HUES64 (cell line): ENCODE measurements around the gene RBMS3.

Experiments used
- H3K27ac ChIP-seq: 2 replicates; pipeline ENCODE4 v1.7.0; 2013; ENCODE audit warnings: low read depth, low read length, inconsistent platforms
- H3K27me3 ChIP-seq: 2 replicates; pipeline ENCODE4 v1.6.1; 2013; ENCODE audit warnings: mild to moderate bottlenecking, low read length; ENCODE audit not compliant: insufficient read depth
- H3K36me3 ChIP-seq: 2 replicates; pipeline ENCODE4 v1.6.1; 2013; ENCODE audit warnings: mild to moderate bottlenecking, low read length; ENCODE audit not compliant: insufficient read depth
- H3K4me1 ChIP-seq: 2 replicates; pipeline ENCODE4 v1.6.1; 2013; ENCODE audit warnings: mild to moderate bottlenecking, low read length, moderate library complexity; ENCODE audit not compliant: insufficient read depth
- H3K4me3 ChIP-seq: 2 replicates; pipeline ENCODE4 v1.5.1; 2013; ENCODE audit warnings: mild to moderate bottlenecking, low read length, moderate library complexity
- H3K9ac ChIP-seq: 2 replicates; pipeline ENCODE4 v1.6.1; 2013; ENCODE audit warnings: mild to moderate bottlenecking, low read depth, low read length
- H3K9me3 ChIP-seq: 2 replicates; pipeline ENCODE4 v1.6.1; 2013; ENCODE audit warnings: low read depth, low read length; ENCODE audit not compliant: insufficient read depth
- WGBS: fragments of 150-250, 120-280 bp; methylation state at CpG from one replicate; pipeline ENCODE4 v1.1.7; 2013; ENCODE audit warnings: missing lambda C conversion rate; 5-methylcytosine and 5-hydroxymethylcytosine counted together

Gene RBMS3

DNA sequence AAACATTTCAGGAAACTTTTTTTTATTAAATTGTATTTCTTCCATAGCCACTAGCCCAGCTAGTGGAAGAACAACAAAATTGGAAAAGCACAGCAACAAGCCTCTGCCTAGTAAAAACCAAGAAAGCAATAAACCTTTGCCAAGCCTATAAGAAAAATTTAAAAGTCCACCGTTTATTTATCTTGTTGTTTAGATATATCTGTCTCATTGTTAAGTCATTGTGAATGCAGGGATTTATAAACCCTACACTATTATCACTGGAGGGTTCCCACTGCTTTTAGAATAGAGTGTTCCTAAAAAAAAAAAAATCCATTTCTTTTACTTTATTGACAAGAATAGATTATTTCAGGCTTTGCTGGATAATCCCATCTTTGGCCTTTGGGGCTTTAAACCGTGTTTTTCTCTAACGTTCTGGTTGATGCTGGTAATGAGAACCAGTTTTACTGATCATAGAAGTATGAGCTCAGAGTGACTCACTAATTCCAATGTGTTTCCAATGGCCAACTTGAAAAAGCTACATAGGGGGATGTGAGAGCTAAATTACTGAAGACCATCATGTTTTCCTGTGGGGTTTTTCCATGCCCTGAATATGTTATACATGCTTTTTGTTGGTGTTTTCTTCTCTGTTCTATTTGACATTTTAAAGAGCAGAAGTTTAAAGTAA, 634.1 kb downstream of the RBMS3 start:
- Histone ChIP-seq H3K4me3 (no peak overlapping the region), H3K9ac (no peak overlapping the region), H3K9me3 (no peaks in the 10 kb centered on the region), H3K27ac (no peak overlapping the region), H3K4me1 (no peaks in the 10 kb centered on the region; the same call in 1 of the 2 replicates), H3K27me3 (no peaks in the 10 kb centered on the region), H3K36me3 (no peaks in the 10 kb centered on the region)
- WGBS: 70% methylated on average over 2 of the region's 3 CpGs

DNA sequence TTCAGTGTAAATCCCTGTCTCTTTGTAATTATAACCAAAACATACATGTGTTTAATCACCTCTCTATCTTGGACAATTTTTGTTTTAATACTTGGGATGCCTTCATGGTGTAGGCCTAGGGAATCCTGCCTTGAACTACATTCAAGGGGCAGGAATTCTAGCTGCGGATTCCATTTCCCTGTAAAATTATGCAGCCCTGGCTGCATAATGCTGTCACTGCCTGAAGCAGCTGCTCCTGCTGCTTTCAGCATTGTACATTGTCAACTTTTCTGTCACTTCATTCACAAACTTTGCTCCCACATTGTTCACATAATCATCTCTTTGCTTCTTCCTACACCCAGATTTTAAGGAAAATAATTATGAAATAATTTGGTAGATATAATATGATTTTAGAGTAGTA, 638.7 kb downstream of the RBMS3 start:
- Histone ChIP-seq H3K27me3 (no peaks in the 10 kb centered on the region), H3K27ac (no peak overlapping the region), H3K9ac (no peak overlapping the region), H3K9me3 (no peaks in the 10 kb centered on the region), H3K4me3 (no peak overlapping the region), H3K36me3 (no peaks in the 10 kb centered on the region), H3K4me1 (no peaks in the 10 kb centered on the region; the same call in 1 of the 2 replicates)
- 78% methylated on average over 1 of the region's 1 CpG for WGBS

DNA sequence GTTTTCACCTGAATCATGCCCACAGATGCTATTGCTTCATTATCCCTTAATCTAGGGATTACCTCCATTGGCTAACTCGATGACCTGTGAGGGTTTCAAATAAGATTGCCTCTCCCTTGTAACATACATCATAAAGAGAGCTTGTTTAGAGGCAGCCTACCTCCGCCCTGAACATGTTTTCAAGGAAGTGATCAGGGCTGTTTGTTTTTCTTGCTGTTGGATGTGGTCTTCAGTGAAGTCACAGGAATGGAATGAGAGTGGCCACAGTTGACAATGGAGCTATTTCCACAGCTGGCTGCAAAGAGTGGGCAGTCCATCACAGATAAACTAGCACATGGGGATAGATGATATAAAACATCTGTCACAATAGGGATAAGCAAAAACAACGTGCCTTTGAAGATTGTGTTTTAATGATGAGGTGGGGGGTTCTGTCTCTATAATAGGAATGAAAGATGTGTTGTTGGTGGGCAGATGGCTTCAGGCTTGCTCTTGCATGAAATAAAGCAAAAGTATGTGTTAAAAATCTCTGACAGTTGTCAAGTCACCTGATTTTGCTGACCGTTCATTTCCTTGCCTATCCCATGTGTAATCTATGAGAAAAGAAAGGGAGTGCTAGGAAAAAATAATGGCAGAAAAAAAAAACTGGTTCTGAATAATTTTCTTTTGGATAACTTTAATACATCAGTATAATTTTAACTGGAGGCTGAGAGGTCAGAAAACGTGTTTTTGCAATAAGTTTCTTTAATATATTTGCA, 642.3 kb downstream of the RBMS3 start:
- 86% methylated on average over 4 of the region's 5 CpGs for WGBS
- H3K27ac ChIP-seq: no peak overlapping the region
- H3K9me3 ChIP-seq: no peaks in the 10 kb centered on the region
- H3K27me3 ChIP-seq: no peaks in the 10 kb centered on the region
- H3K9ac ChIP-seq: no peak overlapping the region
- H3K4me3 ChIP-seq: no peak overlapping the region
- H3K4me1 ChIP-seq: peaks cover 6% of the 10 kb centered on the region; the same call in 1 of the 2 replicates
- H3K36me3 ChIP-seq: no peaks in the 10 kb centered on the region

DNA sequence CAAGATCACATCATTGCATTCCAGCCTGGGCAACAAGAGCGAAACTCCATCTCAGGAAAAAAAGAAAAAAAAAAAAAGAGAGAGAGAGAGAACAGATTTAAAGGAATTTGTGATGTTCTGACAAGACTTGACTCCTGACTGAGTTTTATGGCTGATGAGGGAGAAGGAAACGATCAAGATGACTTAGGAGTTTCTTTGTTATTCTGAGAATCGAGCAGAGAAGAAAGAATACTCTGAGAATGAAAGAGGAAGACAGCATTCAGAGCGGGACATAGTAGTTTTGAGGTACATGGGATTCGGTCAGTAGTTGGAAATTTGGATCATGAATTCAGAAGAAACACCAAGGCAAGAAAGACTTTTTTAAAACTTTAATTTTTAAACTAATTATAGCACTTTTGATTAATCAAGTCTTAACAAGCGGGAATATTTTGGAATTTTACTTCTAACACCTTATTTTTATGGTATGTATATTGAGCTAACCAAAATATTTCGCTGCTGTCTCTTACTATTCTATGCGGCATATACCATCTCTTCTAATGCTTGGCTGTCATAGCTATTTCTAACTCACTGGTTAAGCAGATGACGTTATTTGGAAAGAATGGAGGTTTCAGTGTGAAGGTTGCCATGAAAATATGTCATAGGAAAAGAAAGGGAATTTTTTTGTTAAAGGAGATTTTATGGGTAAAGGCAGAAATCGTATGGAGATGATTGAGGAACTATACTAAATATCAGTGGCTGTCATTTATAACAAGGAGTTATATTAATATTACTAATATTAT, 644.1 kb downstream of the RBMS3 start:
- H3K4me3 ChIP-seq: no peak overlapping the region
- H3K36me3 ChIP-seq: no peaks in the 10 kb centered on the region
- H3K27ac ChIP-seq: no peak overlapping the region
- no peaks in the 10 kb centered on the region for H3K27me3 ChIP-seq
- peaks cover 6% of the 10 kb centered on the region; the same call in 1 of the 2 replicates for H3K4me1 ChIP-seq
- no peak overlapping the region for H3K9ac ChIP-seq
- 91% methylated on average over 8 of the region's 10 CpGs for WGBS
- no peaks in the 10 kb centered on the region for H3K9me3 ChIP-seq

DNA sequence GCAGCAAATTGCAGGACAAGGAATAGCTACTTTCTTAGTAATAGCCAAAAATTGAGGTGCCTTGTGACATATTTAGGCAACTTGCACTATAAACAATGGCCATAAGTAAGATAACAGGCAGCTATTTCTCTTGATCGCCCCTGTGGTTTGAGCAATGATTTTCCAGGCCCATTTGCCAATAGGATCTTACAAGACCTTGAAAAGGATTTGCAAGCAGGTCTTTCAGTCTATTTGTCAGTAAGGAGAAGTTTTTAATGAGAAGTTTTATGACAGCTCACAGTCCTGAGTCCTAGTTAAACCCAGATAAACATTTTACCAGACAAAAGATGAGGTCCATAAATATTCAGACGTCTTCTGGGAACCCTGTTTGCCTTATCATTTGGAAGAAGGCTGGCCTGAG, 645.5 kb downstream of the RBMS3 start:
- Histone ChIP-seq H3K27ac (no peak overlapping the region), H3K27me3 (no peaks in the 10 kb centered on the region), H3K4me1 (peaks cover 6% of the 10 kb centered on the region; the same call in 1 of the 2 replicates), H3K9me3 (no peaks in the 10 kb centered on the region), H3K4me3 (no peak overlapping the region), H3K9ac (no peak overlapping the region), H3K36me3 (no peaks in the 10 kb centered on the region)
- 93% methylated on average over 2 of the region's 2 CpGs for WGBS

DNA sequence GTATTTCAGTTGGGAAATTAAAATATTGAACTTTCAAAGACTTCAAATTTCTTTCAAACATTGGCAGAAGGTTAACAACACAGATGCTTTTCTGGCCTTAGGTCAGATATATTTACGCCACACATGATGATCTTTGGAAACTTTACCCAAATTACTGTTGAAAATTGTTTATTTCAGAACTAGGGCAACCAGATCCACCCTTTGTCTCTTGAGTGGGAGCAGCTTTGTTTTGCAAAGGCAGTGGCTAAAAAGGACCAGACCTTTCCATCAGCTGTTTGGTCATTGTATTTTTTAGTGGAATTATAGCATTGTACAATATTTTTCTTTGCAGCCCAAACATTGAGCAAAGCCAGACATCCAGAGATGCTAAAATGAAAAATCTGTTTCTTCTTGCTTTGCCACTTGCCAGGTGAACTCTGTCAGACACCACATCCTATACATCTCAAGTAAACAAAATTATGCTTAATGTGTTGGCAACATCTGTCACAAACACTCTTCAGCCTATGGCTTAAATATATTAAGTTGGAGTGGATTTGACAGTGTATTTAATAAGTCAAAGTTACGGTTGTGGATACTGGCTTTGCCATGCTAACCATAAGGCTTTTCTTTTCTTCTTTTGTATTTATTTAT, 651.9 kb downstream of the RBMS3 start:
- Histone ChIP-seq H3K9ac (no peak overlapping the region), H3K4me3 (no peak overlapping the region), H3K4me1 (peaks cover 27% of the 10 kb centered on the region), H3K36me3 (no peaks in the 10 kb centered on the region), H3K27me3 (no peaks in the 10 kb centered on the region), H3K9me3 (no peaks in the 10 kb centered on the region), H3K27ac (no peak overlapping the region)
- 96% methylated on average over 1 of the region's 2 CpGs for WGBS

DNA sequence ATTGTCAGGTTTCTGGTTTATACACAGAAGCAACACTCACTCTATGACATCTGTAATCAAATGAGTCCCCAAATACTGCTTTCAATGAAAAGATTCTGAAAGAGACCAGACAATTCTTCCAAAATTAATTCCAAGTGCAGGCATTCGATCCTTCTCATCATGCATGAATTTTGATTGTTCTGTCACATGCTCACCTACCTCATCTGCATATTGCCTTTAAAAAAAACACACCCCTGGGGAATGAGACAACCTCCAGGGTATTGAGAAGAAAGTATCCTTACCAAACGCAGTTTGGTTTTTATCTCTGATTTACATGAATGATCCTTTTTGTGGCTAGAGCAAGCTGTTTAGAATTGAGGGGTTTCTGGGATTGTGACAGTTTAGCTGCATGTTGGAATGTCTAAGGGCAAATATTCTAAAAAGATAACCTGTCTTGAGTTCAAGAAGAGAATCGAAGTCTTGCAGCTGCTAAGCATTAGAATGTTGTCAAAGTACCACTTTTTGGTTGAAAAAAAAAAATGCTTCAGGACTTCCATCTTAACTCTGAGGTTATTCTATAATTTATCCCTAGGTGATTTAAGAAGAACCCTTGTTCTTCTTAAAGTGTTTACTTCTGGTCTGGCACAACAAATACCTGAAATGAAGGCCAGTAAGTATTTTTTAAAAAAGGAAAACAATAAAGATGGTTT, 653.1 kb downstream of the RBMS3 start:
- Histone ChIP-seq H3K36me3 (no peaks in the 10 kb centered on the region), H3K27ac (no peak overlapping the region), H3K4me3 (no peak overlapping the region), H3K9ac (no peak overlapping the region), H3K27me3 (no peaks in the 10 kb centered on the region), H3K4me1 (peaks cover 27% of the 10 kb centered on the region), H3K9me3 (no peaks in the 10 kb centered on the region)
- 83% methylated on average over 3 of the region's 3 CpGs for WGBS

DNA sequence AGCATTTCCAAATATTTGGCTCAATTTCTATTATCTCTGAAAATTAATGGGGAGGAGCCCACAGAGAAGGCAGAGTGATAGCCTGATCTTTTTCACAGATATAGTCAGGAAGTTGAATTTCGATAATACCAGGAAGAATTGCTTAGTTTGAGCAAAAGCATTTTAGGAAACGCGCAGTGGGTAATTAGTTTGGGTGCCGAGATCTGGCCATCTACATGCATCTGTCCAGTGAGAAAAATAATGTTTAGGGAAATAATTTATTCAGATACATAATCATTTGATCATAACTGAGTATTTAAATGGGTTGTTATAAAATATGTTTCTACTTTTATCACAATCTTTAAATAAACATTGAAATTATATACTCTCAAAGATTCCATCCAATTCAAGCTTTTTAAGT, 653.9 kb downstream of the RBMS3 start:
- H3K27ac ChIP-seq: no peak overlapping the region
- no peaks in the 10 kb centered on the region for H3K36me3 ChIP-seq
- peaks cover 27% of the 10 kb centered on the region for H3K4me1 ChIP-seq
- no peak overlapping the region for H3K9ac ChIP-seq
- no peak overlapping the region for H3K4me3 ChIP-seq
- H3K27me3 ChIP-seq: no peaks in the 10 kb centered on the region
- 94% methylated on average over 4 of the region's 4 CpGs for WGBS
- no peaks in the 10 kb centered on the region for H3K9me3 ChIP-seq

DNA sequence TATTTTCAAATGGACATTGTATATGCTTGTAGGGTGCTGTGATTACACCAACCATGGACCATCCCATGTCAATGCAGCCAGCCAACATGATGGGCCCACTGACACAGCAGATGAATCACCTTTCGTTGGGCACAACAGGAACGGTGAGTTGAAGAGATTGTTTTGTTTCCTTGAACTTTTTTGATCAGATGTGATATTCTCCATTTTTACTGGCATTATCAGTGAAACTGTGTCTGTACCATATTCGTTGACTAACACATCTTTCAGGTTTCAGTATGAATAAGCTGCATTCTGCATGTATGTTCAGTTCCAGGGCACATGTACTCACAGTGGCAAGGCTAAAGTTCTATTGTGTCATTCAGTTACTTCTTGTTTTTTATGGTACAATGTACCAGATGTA, 655.2 kb downstream of the RBMS3 start:
- Histone ChIP-seq H3K36me3 (no peaks in the 10 kb centered on the region), H3K4me1 (peaks cover 27% of the 10 kb centered on the region), H3K4me3 (no peak overlapping the region), H3K9ac (no peak overlapping the region), H3K27me3 (no peaks in the 10 kb centered on the region), H3K9me3 (no peaks in the 10 kb centered on the region), H3K27ac (no peak overlapping the region)
- 94% methylated on average over 3 of the region's 3 CpGs for WGBS

DNA sequence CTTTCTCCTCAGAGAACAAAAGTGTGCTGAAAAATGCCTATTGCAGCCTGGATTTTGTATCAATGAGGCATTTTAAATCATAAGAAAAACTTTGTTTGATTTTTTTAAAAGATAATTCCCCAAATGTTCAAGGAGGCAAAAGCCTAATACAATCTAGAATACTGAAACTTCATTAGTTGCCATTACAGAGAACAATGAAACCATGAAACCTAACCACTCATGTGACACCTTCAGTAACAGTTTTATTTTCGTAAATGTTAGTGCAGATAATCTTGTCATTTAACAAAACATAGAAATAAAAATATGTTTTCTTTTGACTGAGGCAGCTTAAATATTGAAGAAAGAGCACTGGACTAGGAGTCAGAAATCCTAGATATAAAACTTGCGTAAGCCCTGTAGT, 655.9 kb downstream of the RBMS3 start:
- Histone ChIP-seq H3K27me3 (no peaks in the 10 kb centered on the region), H3K4me3 (no peak overlapping the region), H3K4me1 (peaks cover 27% of the 10 kb centered on the region), H3K9ac (no peak overlapping the region), H3K27ac (no peak overlapping the region), H3K9me3 (no peaks in the 10 kb centered on the region), H3K36me3 (no peaks in the 10 kb centered on the region)
- 92% methylated on average over 1 of the region's 2 CpGs for WGBS
